ENCODE data around the gene S100P.

The S100P gene

GRCh38 chr4:6714954-6715353, 21.3 kb downstream of the S100P start:
- Histone ChIP-seq H2AFZ (ENCODE audit: low read length) (no peak overlapping the region), H3K36me3 (ENCODE audit: insufficient read depth, low read length) (no peaks in the 10 kb centered on the region), H3K4me1 (ENCODE audit: insufficient read depth, low read length, poor library complexity, severe bottlenecking) (peaks cover 28% of the 10 kb centered on the region), H3K4me2 (ENCODE audit: low read depth, low read length, poor library complexity, severe bottlenecking) (peak overlapping the region; percentile 73), H4K20me1 (ENCODE audit: insufficient read depth, low read length, poor library complexity, severe bottlenecking) (peaks cover 22% of the 10 kb centered on the region), H3K4me3 (ENCODE audit: low read length, poor library complexity, severe bottlenecking) (no peak overlapping the region), H3K9me2 (replicated peaks; ENCODE audit: low read depth, low read length) (no peaks in the 10 kb centered on the region), H3F3A (ENCODE audit: low read depth) (no peaks in the 10 kb centered on the region), H3K9me3 (ENCODE audit: insufficient read depth, low read depth, low read length) (no peaks in the 10 kb centered on the region), H3K79me2 (ENCODE audit: insufficient read depth, low read length) (peaks cover 24% of the 10 kb centered on the region), H3K9ac (ENCODE audit: low read depth, low read length, poor library complexity, severe bottlenecking) (no peak overlapping the region), H3K27me3 (ENCODE audit: insufficient read depth, low read length, poor library complexity, severe bottlenecking) (no peaks in the 10 kb centered on the region)
- TF ChIP-seq CTCF (conservative IDR thresholded peaks at IDR 0.05; ENCODE audit: low read length) (no peak), EZH2phosphoT487 (IDR thresholded peaks at IDR 0.05; ENCODE audit: borderline replicate concordance) (no peak)

DNA sequence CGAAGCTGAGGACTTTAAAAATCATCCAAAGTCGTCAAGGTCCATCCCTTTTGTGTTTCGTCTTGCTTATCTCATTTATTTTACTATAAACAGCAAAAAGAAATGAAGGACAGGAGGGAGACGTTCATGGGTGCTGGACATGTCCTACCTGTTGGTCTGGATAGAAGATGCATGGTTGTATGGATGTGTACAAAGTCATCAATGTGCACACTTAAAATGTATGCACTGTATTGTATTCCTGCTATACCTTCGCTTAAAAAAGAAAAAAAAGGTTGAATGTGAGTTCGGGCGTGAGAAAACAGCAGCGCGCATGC, 22.0 kb downstream of the S100P start:
- Histone ChIP-seq H3F3A (ENCODE audit: low read depth) (no peaks in the 10 kb centered on the region), H2AFZ (ENCODE audit: low read length) (peak overlapping the region; percentile 97), H3K9me3 (ENCODE audit: insufficient read depth, low read depth, low read length) (no peaks in the 10 kb centered on the region), H3K79me2 (ENCODE audit: insufficient read depth, low read length) (peaks cover 24% of the 10 kb centered on the region), H3K36me3 (ENCODE audit: insufficient read depth, low read length) (no peaks in the 10 kb centered on the region), H3K9me2 (replicated peaks; ENCODE audit: low read depth, low read length) (no peaks in the 10 kb centered on the region), H3K4me1 (ENCODE audit: insufficient read depth, low read length, poor library complexity, severe bottlenecking) (peaks cover 21% of the 10 kb centered on the region), H3K4me3 (ENCODE audit: low read length, poor library complexity, severe bottlenecking) (peak overlapping the region; percentile 98), H3K9ac (ENCODE audit: low read depth, low read length, poor library complexity, severe bottlenecking) (peak overlapping the region; percentile 86), H3K4me2 (ENCODE audit: low read depth, low read length, poor library complexity, severe bottlenecking) (peak overlapping the region; percentile 73), H3K27me3 (ENCODE audit: insufficient read depth, low read length, poor library complexity, severe bottlenecking) (no peaks in the 10 kb centered on the region), H4K20me1 (ENCODE audit: insufficient read depth, low read length, poor library complexity, severe bottlenecking) (peaks cover 22% of the 10 kb centered on the region)
- TF ChIP-seq CTCF (conservative IDR thresholded peaks at IDR 0.05; ENCODE audit: low read length) (no peak), EZH2phosphoT487 (IDR thresholded peaks at IDR 0.05; ENCODE audit: borderline replicate concordance) (no peak)

GRCh38 chr4:6716018-6716911, 22.6 kb downstream of the S100P start, which contains the start of gene BLOC1S4:
Gene BLOC1S4, plus strand, starts transcription at chr4:6716174. Its CDS starts 36 bp downstream, at chr4:6716210.
- Histone ChIP-seq H3K9me3 (ENCODE audit: insufficient read depth, low read depth, low read length) (no peaks in the 10 kb centered on the region), H3F3A (ENCODE audit: low read depth) (no peaks in the 10 kb centered on the region), H2AFZ (ENCODE audit: low read length) (peak within 1 kb of the TSS; percentile 97), H3K9ac (ENCODE audit: low read depth, low read length, poor library complexity, severe bottlenecking) (peak within 1 kb of the TSS; percentile 86), H3K9me2 (replicated peaks; ENCODE audit: low read depth, low read length) (no peaks in the 10 kb centered on the region), H3K4me2 (ENCODE audit: low read depth, low read length, poor library complexity, severe bottlenecking) (peak within 1 kb of the TSS; percentile 99), H3K36me3 (ENCODE audit: insufficient read depth, low read length) (no peaks in the 10 kb centered on the region), H3K79me2 (ENCODE audit: insufficient read depth, low read length) (peaks cover 24% of the 10 kb centered on the region), H3K4me3 (ENCODE audit: low read length, poor library complexity, severe bottlenecking) (peak within 1 kb of the TSS; percentile 98), H3K27me3 (ENCODE audit: insufficient read depth, low read length, poor library complexity, severe bottlenecking) (no peaks in the 10 kb centered on the region), H4K20me1 (ENCODE audit: insufficient read depth, low read length, poor library complexity, severe bottlenecking) (peaks cover 22% of the 10 kb centered on the region), H3K4me1 (ENCODE audit: insufficient read depth, low read length, poor library complexity, severe bottlenecking) (peaks cover 20% of the 10 kb centered on the region)
- TF ChIP-seq CTCF (conservative IDR thresholded peaks at IDR 0.05; ENCODE audit: low read length) = no peak
- no peak for TF ChIP-seq EZH2phosphoT487 (IDR thresholded peaks at IDR 0.05; ENCODE audit: borderline replicate concordance)

All from Loucy (cell line).